H9 (cell line): ENCODE results near the gene PIGB. TPM values are rescaled to one million over a fixed set of nuclear protein-coding genes. Genes with fewer than 3 reads are reported as not detected.

ENCODE experiments used
- DNase-seq: peaks from one replicate; pipeline ENCODE4 v3.0.0-alpha.2; 2017
- H2AFZ ChIP-seq: one replicate; pipeline ENCODE4 v1.6.1; 2013; ENCODE audit warnings: mild to moderate bottlenecking, low read length, control low read depth, moderate library complexity
- H2AK5ac ChIP-seq: 2 replicates; pipeline ENCODE4 v1.6.1; 2013; ENCODE audit warnings: low read length, control low read depth, mixed read lengths; ENCODE audit not compliant: insufficient read length
- H2BK120ac ChIP-seq: one replicate; pipeline ENCODE4 v1.6.1; 2013; ENCODE audit warnings: low read depth, mild to moderate bottlenecking, low read length, control low read depth, inconsistent platforms; ENCODE audit not compliant: poor library complexity, severe bottlenecking
- H2BK12ac ChIP-seq: 2 replicates; pipeline ENCODE4 v1.6.1; 2013; ENCODE audit warnings: low read length, control low read depth, mixed read lengths, low read depth; ENCODE audit not compliant: insufficient read length
- H2BK15ac ChIP-seq: 2 replicates; pipeline ENCODE4 v1.6.1; 2013; ENCODE audit warnings: low read depth, low read length, control low read depth
- H2BK20ac ChIP-seq: one replicate; pipeline ENCODE4 v1.6.1; 2013; ENCODE audit warnings: low read depth, mild to moderate bottlenecking, low read length, control low read depth, inconsistent platforms; ENCODE audit not compliant: poor library complexity, severe bottlenecking
- H2BK5ac ChIP-seq: 2 replicates; pipeline ENCODE4 v1.6.1; 2013; ENCODE audit warnings: low read length, control low read depth, mixed read lengths; ENCODE audit not compliant: insufficient read length
- H3K14ac ChIP-seq: 2 replicates; pipeline ENCODE4 v1.6.1; 2013; ENCODE audit warnings: low read length, control low read depth; ENCODE audit not compliant: insufficient read depth
- H3K18ac ChIP-seq: 2 replicates; pipeline ENCODE4 v1.6.1; 2013; ENCODE audit warnings: low read depth, mild to moderate bottlenecking, mixed read lengths, low read length, control low read depth; ENCODE audit not compliant: insufficient read length
- H3K23ac ChIP-seq: 2 replicates; pipeline ENCODE4 v1.6.1; 2013; ENCODE audit warnings: low read length, control low read depth, mixed read lengths, low read depth; ENCODE audit not compliant: insufficient read length
- H3K23me2 ChIP-seq: 2 replicates; pipeline ENCODE4 v1.6.1; 2013; ENCODE audit warnings: low read depth, mild to moderate bottlenecking, mixed read lengths, low read length, control low read depth; ENCODE audit not compliant: insufficient read length, poor library complexity, severe bottlenecking
- H3K27ac ChIP-seq: 2 replicates; pipeline ENCODE4 v1.5.1; 2013; ENCODE audit warnings: low read length, control low read depth, mixed read lengths, low read depth; ENCODE audit not compliant: insufficient read length
- H3K27me3 ChIP-seq: 2 replicates; pipeline ENCODE4 v1.6.1; 2013; ENCODE audit warnings: low read length, control low read depth, inconsistent platforms; ENCODE audit not compliant: insufficient read depth
- H3K4ac ChIP-seq: 2 replicates; pipeline ENCODE4 v1.6.1; 2013; ENCODE audit warnings: low read depth, mild to moderate bottlenecking, control low read depth, inconsistent platforms, low read length, moderate library complexity
- H3K4me1 ChIP-seq: 2 replicates; pipeline ENCODE4 v1.6.1; 2013; ENCODE audit warnings: low read length, control low read depth, inconsistent platforms; ENCODE audit not compliant: insufficient read depth
- H3K4me2 ChIP-seq: 2 replicates; pipeline ENCODE4 v1.6.1; 2013; ENCODE audit warnings: low read length, control low read depth, mixed read lengths; ENCODE audit not compliant: insufficient read length, insufficient read depth
- H3K56ac ChIP-seq: 2 replicates; pipeline ENCODE4 v1.6.1; 2013; ENCODE audit warnings: low read depth, mild to moderate bottlenecking, mixed read lengths, low read length, control low read depth; ENCODE audit not compliant: insufficient read length
- H3K79me1 ChIP-seq: 2 replicates; pipeline ENCODE4 v1.6.1; 2013; ENCODE audit warnings: low read depth, mild to moderate bottlenecking, moderate library complexity, low read length, control low read depth, inconsistent platforms; ENCODE audit not compliant: insufficient read depth, poor library complexity, severe bottlenecking
- H3K79me2 ChIP-seq: 2 replicates; pipeline ENCODE4 v1.6.1; 2013; ENCODE audit warnings: low read length, control low read depth, inconsistent platforms; ENCODE audit not compliant: insufficient read depth
- H3K9ac ChIP-seq: 2 replicates; pipeline ENCODE4 v1.6.1; 2013; ENCODE audit warnings: low read length, control low read depth, mixed read lengths; ENCODE audit not compliant: insufficient read length; ENCODE audit errors: extremely low read depth
- H3K9me3 ChIP-seq: one replicate; pipeline ENCODE4 v1.6.1; 2013; ENCODE audit warnings: low read depth, low read length, inconsistent platforms; ENCODE audit not compliant: control insufficient read depth
- H3T11ph ChIP-seq: one replicate; pipeline ENCODE4 v1.6.1; 2013; ENCODE audit warnings: mild to moderate bottlenecking, low read length, control low read depth, inconsistent platforms
- H4K20me1 ChIP-seq: one replicate; pipeline ENCODE4 v1.6.1; 2013; ENCODE audit not compliant: control insufficient read depth, insufficient read length, insufficient read depth
- H4K5ac ChIP-seq: 2 replicates; pipeline ENCODE4 v1.6.1; 2013; ENCODE audit warnings: low read depth, mild to moderate bottlenecking, mixed read lengths, low read length, control low read depth; ENCODE audit not compliant: insufficient read length
- H4K8ac ChIP-seq: replicated peaks from 2 replicates; pipeline ENCODE4 v1.6.1; 2013; ENCODE audit warnings: low read length, control low read depth, mixed read lengths, low read depth; ENCODE audit not compliant: insufficient read length
- H4K91ac ChIP-seq: 2 replicates; pipeline ENCODE4 v1.6.1; 2013; ENCODE audit warnings: low read depth, mild to moderate bottlenecking, moderate library complexity, mixed read lengths, low read length, control low read depth; ENCODE audit not compliant: insufficient read length
- H3K27ac Mint-ChIP-seq, 3 experiments: 2 replicates in 2 of 3; 3 replicates in 1 of 3; pipeline ENCODE4 v1.8.0; 2020 to 2021; ENCODE audit warnings: mixed read lengths in 3 of 3, mild to moderate bottlenecking in 1 of 3, moderate library complexity in 1 of 3
- H3K27me3 Mint-ChIP-seq: 2 replicates; pipeline ENCODE4 v1.8.0; 2021; ENCODE audit warnings: low read depth, mild to moderate bottlenecking, moderate library complexity, mixed read lengths
- H3K36me3 Mint-ChIP-seq, 3 experiments: 2 replicates in 2 of 3; 3 replicates in 1 of 3; pipeline ENCODE4 v1.8.0; 2020 to 2021; ENCODE audit warnings: low read depth in 3 of 3, mixed read lengths in 3 of 3; ENCODE audit not compliant: insufficient read depth in 1 of 3
- H3K4me1 Mint-ChIP-seq, 2 experiments: 2 replicates each; pipeline ENCODE4 v1.8.0; 2020; ENCODE audit warnings: mixed read lengths in 2 of 2
- H3K4me3 Mint-ChIP-seq, 2 experiments: 2 replicates in 1 of 2; 3 replicates in 1 of 2; pipeline ENCODE4 v1.8.0; 2020 to 2021; ENCODE audit warnings: mild to moderate bottlenecking in 2 of 2, mixed read lengths in 2 of 2, moderate library complexity in 1 of 2
- H3K9me3 Mint-ChIP-seq, 2 experiments: 2 replicates in 1 of 2; 3 replicates in 1 of 2; pipeline ENCODE4 v1.8.0; 2020; ENCODE audit warnings: mild to moderate bottlenecking in 2 of 2, mixed read lengths in 2 of 2, moderate library complexity in 1 of 2
- CTCF ChIP-seq: fragments of 200-600 bp; sonication (generic); conservative IDR thresholded peaks from 3 replicates; pipeline ENCODE4 v1.8.0; 2021; ENCODE audit warnings: antibody characterized with exemption, mild to moderate bottlenecking
- WGBS: extraction: QIAGEN DNeasy Blood & Tissue Kit; methylation state at CpG from one replicate; pipeline ENCODE4 v1.1.7; 2013; ENCODE audit warnings: missing lambda C conversion rate, low lambda C conversion rate, mixed read lengths; ENCODE audit not compliant: insufficient read length; ENCODE audit errors: extremely low coverage; 5-methylcytosine and 5-hydroxymethylcytosine counted together
- total RNA-seq: library from RNA; stranded (reverse); gene quantifications from 2 replicates; pipeline ENCODE4 v1.2.1, GENCODE V29; 2021

PIGB gene
- total RNA-seq, 1 experiment from 2014 or later: 6.7 TPM

- H4K5ac ChIP-seq: no peak overlapping the region
- no peak overlapping the region for H3K56ac ChIP-seq
- no peak overlapping the region for H3K4me2 ChIP-seq
- no peaks in the 10 kb centered on the region for H4K20me1 ChIP-seq
- H2BK5ac ChIP-seq: no peak overlapping the region
- H3K4ac ChIP-seq: no peak overlapping the region
- Mint-ChIP-seq H3K4me3 (no peak overlapping the region), H3K27ac (peak overlapping the region in 2 of 3 experiments; percentile 20 to 51; a peak in 3 of 7 replicates), H3K4me1 (peaks cover 23 to 26% of the 10 kb centered on the region in 2 experiments), H3K9me3 (no peaks in the 10 kb centered on the region), H3K36me3 (peaks cover 0 to 5% (median 5%) of the 10 kb centered on the region in 3 experiments; a peak in 1 of 7 replicates), H3K27me3 (no peaks in the 10 kb centered on the region)
- TF ChIP-seq CTCF: no peak
- H3K14ac ChIP-seq: no peak overlapping the region
- no peak overlapping the region for H2AK5ac ChIP-seq
- H3T11ph ChIP-seq: no peak overlapping the region
- H4K8ac ChIP-seq: no peak overlapping the region
- WGBS: no CpG with 5 or more reads among the region's 2 CpGs
- H3K9ac ChIP-seq: no peak overlapping the region
- no peak overlapping the region for H3K18ac ChIP-seq
- no peak overlapping the region for H2BK15ac ChIP-seq
- H3K27ac ChIP-seq: no peak overlapping the region
- H4K91ac ChIP-seq: no peak overlapping the region
- H2BK12ac ChIP-seq: no peak overlapping the region
- no peak overlapping the region for H2AFZ ChIP-seq
- H3K9me3 ChIP-seq: no peaks in the 10 kb centered on the region
- H3K79me2 ChIP-seq: no peaks in the 10 kb centered on the region
- H3K27me3 ChIP-seq: no peaks in the 10 kb centered on the region
- peak; percentile 50 for DNase-seq
- peaks cover 9% of the 10 kb centered on the region for H3K4me1 ChIP-seq
- H2BK120ac ChIP-seq: no peak overlapping the region
- no peaks in the 10 kb centered on the region for H3K23me2 ChIP-seq
- no peak overlapping the region for H2BK20ac ChIP-seq
- no peak overlapping the region for H3K23ac ChIP-seq
- H3K79me1 ChIP-seq: no peaks in the 10 kb centered on the region
Measured at GRCh38 chr15:55344206-55344605, 25.2 kb downstream of the PIGB start.
